Stimulated activated naive CD8-positive, alpha-beta T cell treated with anti-CD3 and anti-CD28 coated beads, Interleukin-15, amount 100 ng/mL, for 72 hours (primary cell): ENCODE measurements around the gene ANKRD40.
"Not testable (repeated sequence)": the region's sequence is repeated elsewhere in the genome, so short reads cannot be mapped to it uniquely, and the experiment has no call there.

Experiments used
- ATAC-seq: fragments of 150-1000 bp; cut with Tn5 transposase; 2 replicates; pipeline ENCODE4 v1.10.0; 2021; ENCODE audit warnings: mild to moderate bottlenecking, moderate library complexity
- DNase-seq, 2 donors: peaks; one replicate each; pipeline ENCODE4 v3.0.0; 2021 to 2022
- H3K27ac Mint-ChIP-seq, 2 donors: one replicate each; pipeline ENCODE4 v1.8.0; 2022; ENCODE audit warnings: mild to moderate bottlenecking in 2 of 2, mixed read lengths in 2 of 2, moderate library complexity in 2 of 2
- H3K27me3 Mint-ChIP-seq: one replicate; pipeline ENCODE4 v1.8.0; 2022; ENCODE audit warnings: mixed read lengths
- H3K4me1 Mint-ChIP-seq: one replicate; pipeline ENCODE4 v1.8.0; 2022; ENCODE audit warnings: mild to moderate bottlenecking, mixed read lengths
- H3K4me3 Mint-ChIP-seq, 2 donors: one replicate each; pipeline ENCODE4 v1.8.0; 2022; ENCODE audit warnings: mild to moderate bottlenecking in 2 of 2, mixed read lengths in 2 of 2, moderate library complexity in 1 of 2
- H3K9me3 Mint-ChIP-seq, 2 donors: one replicate each; pipeline ENCODE4 v1.8.0; 2022; ENCODE audit warnings: mixed read lengths in 2 of 2

ANKRD40 gene

DNA sequence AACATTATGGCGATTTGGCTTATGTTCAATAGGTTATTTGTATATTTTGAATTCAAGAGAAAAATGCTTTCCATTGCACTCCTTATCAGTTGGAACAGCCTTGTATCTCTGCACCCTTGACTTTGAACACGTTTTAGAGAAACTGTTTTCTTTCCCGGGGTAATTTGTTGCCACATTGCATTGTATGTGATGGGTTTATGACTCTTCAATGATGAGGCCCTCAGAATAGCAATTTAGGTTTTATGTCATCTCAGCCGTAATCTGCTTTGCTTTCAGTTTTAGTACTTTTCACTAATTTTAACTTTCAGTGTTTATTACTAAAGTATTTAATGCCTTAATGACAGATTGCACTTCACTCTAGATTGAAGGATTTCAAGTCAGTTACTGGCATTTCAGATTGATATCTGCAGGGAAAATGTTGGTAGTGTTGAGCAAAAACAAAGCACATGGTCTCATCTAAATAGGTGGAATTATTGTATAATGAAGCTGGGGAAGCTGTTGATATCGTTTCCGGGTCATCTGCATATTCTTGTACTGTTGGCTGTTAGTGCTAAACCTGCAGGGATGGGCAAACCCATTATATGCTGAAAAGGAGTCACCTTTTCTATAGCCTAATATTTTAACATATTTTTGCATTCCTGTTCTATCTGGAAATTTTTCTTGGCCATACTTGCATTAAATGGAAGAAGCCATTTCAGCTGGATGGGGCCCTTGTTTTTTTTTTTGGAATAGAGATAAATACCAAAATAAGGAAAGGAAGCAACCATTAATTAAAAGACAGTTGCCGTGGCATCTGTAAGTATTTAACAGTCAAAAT, 13.7 kb upstream of the ANKRD40 start:
- no peak for ATAC-seq
- H3K27me3 Mint-ChIP-seq = no peaks in the 10 kb centered on the region
- DNase-seq = no peak
- peaks cover 47% of the 10 kb centered on the region for H3K4me1 Mint-ChIP-seq
- H3K9me3 Mint-ChIP-seq = no peaks in the 10 kb centered on the region
- peak overlapping the region; percentile 91 to 94 for H3K4me3 Mint-ChIP-seq
- H3K27ac Mint-ChIP-seq = peak overlapping the region; percentile 99 to 100

DNA sequence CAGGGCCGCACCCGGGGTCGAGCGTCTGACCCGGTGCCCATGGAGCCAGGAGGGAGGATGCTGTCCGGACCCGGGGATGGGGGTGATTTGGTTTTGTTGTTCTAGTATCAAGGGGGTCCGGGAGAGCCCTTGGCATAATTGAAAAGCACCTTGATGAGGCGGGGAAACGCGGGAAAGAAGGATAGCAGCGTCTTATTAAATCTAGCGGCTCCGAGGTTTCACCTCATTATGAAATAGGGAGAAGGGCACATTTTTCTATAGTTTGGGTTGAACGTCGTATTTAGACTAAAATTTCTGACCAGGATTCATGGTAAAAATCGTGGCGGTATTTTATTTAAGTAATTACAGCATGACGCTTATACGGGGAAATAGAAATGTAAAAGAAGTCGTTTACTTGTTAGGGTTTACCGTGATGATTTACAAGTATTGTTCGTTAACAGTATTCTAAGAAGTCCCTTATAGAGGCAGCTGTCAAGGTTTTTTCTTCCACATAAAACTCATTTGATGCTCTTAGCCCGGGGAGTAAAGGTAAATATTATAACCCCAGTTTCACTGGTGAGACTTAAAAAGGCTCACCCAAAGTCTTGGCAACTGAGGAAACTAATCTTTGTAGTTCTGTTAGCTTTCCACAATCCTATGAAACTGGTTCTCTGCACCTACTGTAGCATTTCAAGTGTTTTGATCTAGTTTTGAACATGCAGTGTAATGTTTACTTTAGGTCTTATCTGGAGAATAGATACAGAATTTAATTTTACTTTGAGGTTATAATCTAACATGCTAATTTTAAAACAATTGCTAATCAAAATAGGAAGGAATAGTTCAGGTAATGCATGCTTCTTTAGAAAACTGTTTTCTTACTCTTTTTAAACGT, 12.4 kb upstream of the ANKRD40 start:
- H3K9me3 Mint-ChIP-seq = no peaks in the 10 kb centered on the region
- DNase-seq (no peak), ATAC-seq (no peak)
- peaks cover 41% of the 10 kb centered on the region for H3K4me1 Mint-ChIP-seq
- peak overlapping the region; percentile 91 to 94 for H3K4me3 Mint-ChIP-seq
- peak overlapping the region; percentile 99 to 100 for H3K27ac Mint-ChIP-seq
- H3K27me3 Mint-ChIP-seq = no peaks in the 10 kb centered on the region

DNA sequence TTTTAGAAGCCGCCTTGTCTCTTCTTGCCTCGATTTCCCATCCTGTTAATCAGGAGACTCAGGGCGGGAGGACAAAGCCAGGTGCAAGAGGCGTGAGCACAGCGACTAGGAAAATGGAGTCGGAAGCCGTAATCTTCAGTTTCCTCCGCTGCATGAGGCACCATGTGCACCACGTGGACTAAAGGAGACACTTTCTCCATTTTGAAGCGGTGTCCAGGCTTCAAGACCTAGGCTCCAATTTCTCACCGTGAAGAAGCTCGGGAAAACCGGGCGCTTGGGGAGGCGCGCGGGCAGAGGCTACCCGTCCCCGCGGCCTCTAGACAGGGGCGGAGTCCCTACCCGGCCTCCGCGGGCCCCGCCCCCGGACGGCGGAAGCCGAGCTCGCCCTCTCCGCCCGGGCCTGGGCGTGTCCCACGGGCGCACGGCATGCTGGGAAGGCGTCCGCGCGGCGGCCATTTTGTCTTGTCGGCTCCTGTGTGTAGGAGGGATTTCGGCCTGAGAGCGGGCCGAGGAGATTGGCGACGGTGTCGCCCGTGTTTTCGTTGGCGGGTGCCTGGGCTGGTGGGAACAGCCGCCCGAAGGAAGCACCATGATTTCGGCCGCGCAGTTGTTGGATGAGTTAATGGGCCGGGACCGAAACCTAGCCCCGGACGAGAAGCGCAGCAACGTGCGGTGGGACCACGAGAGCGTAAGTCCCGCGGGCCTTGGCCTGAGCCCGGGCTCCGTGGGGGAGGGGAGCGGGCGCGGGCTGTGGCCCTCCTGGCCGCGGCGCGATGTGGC, 11.6 kb upstream of the ANKRD40 start, which contains the start of gene LUC7L3:
LUC7L3 (plus strand) TSS at position 460 of the 780 bp plus-strand sequence; CDS start at position 590, 130 bp downstream.
- H3K27ac Mint-ChIP-seq = peak within 1 kb of the TSS; percentile 99 to 100
- no peaks in the 10 kb centered on the region for H3K9me3 Mint-ChIP-seq
- peak within 1 kb of the TSS; percentile 91 to 94 for H3K4me3 Mint-ChIP-seq
- H3K4me1 Mint-ChIP-seq = peaks cover 37% of the 10 kb centered on the region
- H3K27me3 Mint-ChIP-seq = no peaks in the 10 kb centered on the region
- ATAC-seq (peak; percentile 93), DNase-seq (peak; percentile 95 to 96)

DNA sequence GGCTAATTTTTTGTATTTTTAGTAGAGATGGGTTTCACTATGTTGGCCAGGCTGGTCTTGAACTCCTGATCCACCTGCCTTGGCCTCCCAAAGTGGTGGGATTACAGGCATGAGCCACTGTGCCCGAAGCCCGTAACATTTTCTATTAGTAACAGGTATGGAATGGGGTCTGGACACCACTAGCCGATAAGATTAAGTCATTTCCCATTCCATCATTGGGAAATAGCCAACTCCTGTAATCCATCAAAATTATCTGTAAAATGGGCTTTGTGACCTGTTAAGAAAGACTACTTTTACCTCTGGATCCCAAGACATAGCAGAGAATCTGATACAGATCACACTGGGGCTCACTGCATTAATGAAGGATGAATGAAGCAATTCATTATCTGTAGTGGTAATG, 7.8 kb upstream of the ANKRD40 start:
- Mint-ChIP-seq H3K9me3 (no peaks in the 10 kb centered on the region), H3K27ac (no peak overlapping the region), H3K27me3 (no peaks in the 10 kb centered on the region), H3K4me3 (no peak overlapping the region), H3K4me1 (peaks cover 10% of the 10 kb centered on the region)
- no peak for ATAC-seq
- DNase-seq = no peak

DNA sequence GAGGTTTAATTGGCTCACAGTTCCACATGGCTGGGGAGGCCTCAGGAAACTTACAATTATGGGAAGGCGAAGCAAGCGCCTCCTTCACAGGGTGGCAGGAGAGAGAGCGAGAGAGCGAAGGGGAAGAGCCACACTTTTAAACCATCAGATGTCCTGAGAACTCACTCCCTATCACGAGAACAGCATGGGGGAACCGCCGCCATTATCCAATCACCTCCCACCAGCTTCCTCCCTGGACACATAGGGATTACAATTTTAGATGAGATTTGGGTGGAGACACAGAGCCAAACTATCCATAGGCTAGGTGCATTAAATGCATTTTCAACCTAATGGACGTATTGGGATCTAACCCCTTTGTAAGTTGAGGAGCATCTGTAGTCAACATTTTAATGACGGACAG, 4.9 kb upstream of the ANKRD40 start:
- Mint-ChIP-seq H3K4me3 (no peak overlapping the region), H3K9me3 (no peaks in the 10 kb centered on the region)
- no peak for DNase-seq

DNA sequence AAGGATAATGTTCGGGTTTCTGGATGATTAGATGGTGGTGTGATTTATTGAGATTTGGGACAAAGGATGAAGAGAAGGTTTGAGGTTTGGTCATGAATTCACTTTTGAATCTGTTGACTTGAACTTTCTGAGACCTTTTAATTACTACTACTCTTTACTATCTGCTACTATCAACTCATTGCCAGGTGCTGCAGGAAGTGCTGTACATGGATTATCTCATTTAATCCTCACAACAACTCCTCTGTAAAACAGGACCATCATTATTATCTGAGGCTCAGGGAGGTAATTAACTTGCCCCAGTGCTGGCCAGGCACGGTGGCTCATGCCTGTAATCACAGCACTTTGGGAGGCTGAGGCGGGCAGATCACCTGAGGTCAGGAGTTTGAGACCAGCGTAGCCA, 2.9 kb upstream of the ANKRD40 start:
- peaks cover 22% of the 10 kb centered on the region for H3K4me1 Mint-ChIP-seq
- no peak overlapping the region for H3K4me3 Mint-ChIP-seq
- no peak overlapping the region for H3K27ac Mint-ChIP-seq
- no peak for DNase-seq
- no peaks in the 10 kb centered on the region for H3K9me3 Mint-ChIP-seq
- ATAC-seq = no peak
- H3K27me3 Mint-ChIP-seq = no peaks in the 10 kb centered on the region

More for the DNA sequence above, 4.9 kb upstream of the ANKRD40 start:
- Mint-ChIP-seq H3K4me1 (peaks cover 13% of the 10 kb centered on the region), H3K27ac (no peak overlapping the region), H3K27me3 (no peaks in the 10 kb centered on the region)
- no peak for ATAC-seq

DNA sequence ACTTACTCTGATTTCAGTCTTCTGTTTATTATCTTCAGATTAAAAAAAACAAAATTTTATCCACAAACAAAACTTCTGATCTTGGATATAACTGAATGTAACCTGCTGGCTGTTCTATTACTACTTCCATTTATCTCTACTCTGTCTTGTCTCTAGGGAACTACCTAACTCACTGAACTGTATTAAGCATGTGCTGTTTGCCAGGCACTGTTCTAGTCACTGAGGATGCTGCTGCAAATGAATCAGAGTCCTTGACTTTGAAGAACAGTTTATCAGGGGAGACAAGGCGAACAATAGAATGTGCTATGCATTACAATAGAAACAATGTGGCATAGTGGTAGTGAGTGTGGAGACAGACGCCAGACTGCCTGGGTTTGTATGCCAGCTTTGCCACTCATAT, 2.3 kb upstream of the ANKRD40 start:
- Mint-ChIP-seq H3K9me3 (no peaks in the 10 kb centered on the region), H3K4me3 (peak overlapping the region in 1 of 2 donors; percentile 12), H3K27me3 (no peaks in the 10 kb centered on the region), H3K27ac (peak overlapping the region in 1 of 2 donors; percentile 47), H3K4me1 (peaks cover 28% of the 10 kb centered on the region)
- ATAC-seq = no peak
- no peak for DNase-seq

DNA sequence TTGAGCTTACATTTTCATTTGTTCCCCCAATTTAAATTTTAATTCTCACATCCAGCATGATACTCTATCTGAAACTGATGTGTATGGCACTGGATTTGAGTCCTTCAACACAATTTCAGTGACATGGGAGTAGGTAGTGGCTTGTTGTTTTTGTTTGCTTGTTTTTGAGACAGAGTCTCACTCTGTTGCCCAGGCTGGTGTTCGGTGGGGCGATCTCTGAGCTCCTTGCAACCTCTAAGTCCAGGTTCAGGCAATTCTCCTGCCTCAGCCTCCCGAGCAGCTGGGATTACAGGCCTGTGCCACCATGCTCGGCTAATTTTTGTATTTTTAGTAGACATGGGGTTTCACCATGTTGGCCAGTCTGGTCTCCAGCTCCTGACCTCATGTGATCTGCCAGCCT, 1.3 kb upstream of the ANKRD40 start:
- ATAC-seq, H3K9me3 Mint-ChIP-seq, H3K27me3 Mint-ChIP-seq, DNase-seq: not testable (repeated sequence)
- Mint-ChIP-seq H3K4me3 (peak overlapping the region; percentile 90 to 95), H3K27ac (peak overlapping the region; percentile 97), H3K4me1 (peaks cover 33% of the 10 kb centered on the region)

DNA sequence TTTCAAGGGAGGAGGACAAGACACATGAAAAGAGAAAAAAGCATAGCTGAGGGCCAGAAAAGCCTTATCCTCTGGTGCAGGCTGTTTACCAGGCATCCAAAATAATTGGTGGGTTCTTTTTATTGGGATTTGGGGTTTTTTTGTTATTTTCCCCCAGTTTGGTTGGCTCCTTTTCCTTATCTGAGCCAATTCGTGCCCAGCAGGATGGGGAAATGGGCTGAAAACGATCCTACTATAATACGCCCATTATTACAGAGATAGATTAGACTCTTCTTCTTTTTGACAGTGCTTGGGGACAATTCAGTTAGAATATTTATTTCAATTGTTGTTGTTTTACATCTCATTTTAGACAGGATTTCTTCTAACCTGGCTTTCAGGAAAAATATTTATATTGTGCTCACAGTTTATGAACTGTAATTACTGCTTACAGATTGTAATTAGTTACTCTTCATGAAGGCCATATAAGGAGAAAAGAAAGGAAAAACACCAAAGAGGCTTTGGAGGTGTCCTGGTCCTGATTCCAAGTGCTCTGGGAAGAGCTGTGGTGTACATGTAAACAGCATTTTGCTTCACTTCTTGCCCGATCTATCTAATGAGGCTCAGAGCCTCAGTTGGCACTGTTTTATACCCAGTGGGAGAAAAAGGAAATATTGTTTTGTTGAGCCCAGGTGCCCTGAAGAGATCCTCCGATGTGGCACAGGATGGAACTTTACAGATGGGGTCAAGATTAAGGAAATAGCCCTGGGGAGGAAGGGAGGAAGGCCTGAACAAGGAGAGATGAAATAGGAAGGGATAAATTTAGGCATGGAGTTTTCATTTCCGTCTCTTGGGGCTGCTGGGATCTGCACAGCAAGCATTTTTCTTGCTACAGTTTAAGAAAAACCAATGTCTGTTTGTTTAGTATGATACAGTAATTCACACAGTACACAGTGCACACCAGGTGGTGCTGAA, 611 bp upstream of the ANKRD40 start:
- no peak for ATAC-seq
- peaks cover 40% of the 10 kb centered on the region for H3K4me1 Mint-ChIP-seq

DNA sequence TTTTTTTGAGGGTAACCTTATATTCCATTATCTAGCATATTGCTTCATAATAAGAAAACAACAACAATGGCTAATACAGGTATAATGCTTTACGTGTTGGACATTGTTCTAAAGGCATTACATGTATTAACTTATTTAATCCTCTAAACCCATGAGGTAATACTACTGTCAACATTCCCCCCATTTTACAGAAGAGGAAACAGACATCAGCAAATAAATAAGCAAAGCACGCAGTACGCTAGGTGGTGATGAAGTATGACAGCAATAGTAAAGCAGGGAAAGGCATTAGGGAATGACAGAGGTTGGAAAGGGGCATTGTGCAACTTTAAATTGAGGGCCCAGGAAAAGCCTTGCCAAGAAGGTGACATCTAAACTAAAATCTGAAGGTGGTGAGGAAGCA, 4.6 kb downstream of the ANKRD40 start:
- DNase-seq (no peak), ATAC-seq (no peak)
- Mint-ChIP-seq H3K27ac (no peak overlapping the region), H3K9me3 (no peaks in the 10 kb centered on the region), H3K4me3 (no peak overlapping the region), H3K27me3 (no peaks in the 10 kb centered on the region), H3K4me1 (peaks cover 58% of the 10 kb centered on the region)

More for the DNA sequence above, 611 bp upstream of the ANKRD40 start:
- Mint-ChIP-seq H3K27me3 (no peaks in the 10 kb centered on the region), H3K9me3 (no peaks in the 10 kb centered on the region), H3K4me3 (peak overlapping the region; percentile 90 to 95), H3K27ac (peak overlapping the region; percentile 97)
- no peak for DNase-seq

DNA sequence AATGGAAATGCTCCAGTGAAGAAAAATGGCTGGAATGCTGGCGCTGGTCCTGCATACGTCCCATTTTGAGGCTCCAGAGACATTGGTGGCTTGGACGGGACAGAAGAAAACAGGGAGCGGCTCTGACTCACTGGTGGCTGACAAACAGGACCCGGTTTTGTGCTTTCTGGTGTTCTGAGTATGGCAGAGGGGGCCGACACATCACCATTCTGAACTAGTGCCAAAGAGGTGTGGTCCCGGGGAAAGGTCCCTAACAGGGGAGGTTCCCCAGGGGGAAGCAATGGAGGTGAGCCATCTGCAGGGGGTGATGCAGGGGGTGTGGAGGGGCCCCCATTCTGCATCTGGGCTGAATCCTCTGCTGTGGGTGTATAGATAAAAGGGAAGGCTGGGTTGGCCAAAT, 8.3 kb downstream of the ANKRD40 start:
- ATAC-seq = no peak
- H3K4me1 Mint-ChIP-seq = peaks cover 49% of the 10 kb centered on the region
- DNase-seq = no peak
- no peak overlapping the region for H3K27ac Mint-ChIP-seq
- H3K4me3 Mint-ChIP-seq = no peak overlapping the region
- no peaks in the 10 kb centered on the region for H3K9me3 Mint-ChIP-seq
- no peaks in the 10 kb centered on the region for H3K27me3 Mint-ChIP-seq

DNA sequence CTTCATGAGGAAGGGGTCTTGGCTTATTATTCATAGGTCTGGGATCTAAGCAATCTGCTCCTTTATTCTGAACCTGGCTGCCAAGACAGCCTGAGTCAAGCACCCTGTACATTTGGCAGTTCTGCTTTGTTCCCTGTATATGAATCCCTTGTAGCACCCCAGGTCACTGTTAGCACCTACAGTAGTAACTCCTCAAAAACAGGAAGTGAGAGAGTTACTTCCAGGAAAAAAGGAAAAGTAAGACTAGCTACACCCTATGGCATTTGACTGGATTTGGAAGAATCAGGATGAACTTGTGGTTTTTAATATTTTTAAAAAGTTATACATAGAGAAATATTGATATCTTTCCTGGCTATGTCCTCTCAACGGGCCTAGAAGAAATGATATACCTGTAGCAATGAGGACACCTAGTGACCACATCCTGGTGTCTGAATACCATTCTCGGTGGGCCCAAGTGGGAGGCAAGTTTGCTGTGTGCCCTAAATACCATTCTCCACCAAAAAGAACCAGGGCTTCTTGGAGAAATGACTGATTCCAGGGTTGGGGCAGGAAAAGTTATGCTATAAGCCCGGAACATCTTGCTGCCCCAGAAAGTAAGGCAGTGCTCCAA, 9.9 kb downstream of the ANKRD40 start:
- DNase-seq (no peak), ATAC-seq (no peak)
- Mint-ChIP-seq H3K9me3 (no peaks in the 10 kb centered on the region), H3K27me3 (no peaks in the 10 kb centered on the region), H3K4me1 (peaks cover 35% of the 10 kb centered on the region), H3K27ac (peak overlapping the region; percentile 24 to 77), H3K4me3 (no peak overlapping the region)

DNA sequence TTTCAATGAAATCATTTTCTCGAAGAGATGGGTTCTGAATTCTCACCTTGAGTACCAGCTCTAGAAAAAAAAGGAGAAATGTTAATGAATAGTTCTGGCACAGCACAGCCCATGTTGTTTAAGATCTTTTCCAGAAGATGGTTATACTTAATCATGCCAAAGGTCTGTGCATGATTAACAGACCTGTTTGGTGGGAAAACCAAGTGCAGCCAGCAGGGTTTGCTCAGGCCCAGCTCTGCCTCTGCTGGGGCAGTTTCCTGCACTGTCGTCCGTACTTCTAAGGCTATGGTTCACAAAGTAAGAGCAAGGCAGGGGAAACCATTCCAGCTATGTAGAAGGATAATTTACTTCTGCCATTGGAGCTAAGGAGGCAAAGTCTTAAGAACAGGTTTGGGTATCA, 10.7 kb downstream of the ANKRD40 start:
- Mint-ChIP-seq H3K9me3 (no peaks in the 10 kb centered on the region), H3K27me3 (no peaks in the 10 kb centered on the region), H3K4me3 (no peak overlapping the region), H3K27ac (peak overlapping the region in 1 of 2 donors; percentile 77), H3K4me1 (peaks cover 28% of the 10 kb centered on the region)
- DNase-seq = no peak
- ATAC-seq = no peak

DNA sequence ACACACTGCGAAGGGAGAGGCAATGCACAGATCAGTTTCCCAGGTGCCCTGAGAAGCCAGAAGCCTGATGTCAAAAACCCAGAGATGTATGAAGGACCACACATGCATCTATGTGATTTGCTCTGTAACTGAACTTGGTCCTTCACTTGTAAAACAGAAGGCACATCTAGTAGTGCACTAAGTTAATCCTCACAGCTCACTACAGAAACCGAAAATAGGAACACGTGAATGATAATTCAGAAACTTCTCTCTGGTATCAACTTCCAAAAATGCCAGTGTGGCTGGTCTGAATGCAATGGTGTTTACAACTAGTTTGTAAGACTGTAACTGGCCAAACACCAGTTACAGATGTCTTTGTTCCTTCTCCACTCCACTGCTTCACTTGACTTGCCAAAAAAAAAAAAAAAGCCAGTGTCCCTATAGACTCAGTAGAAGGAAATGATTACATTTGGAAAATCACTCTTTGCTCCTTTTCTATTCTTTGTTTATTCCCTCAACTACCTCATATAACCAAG, 11.3 kb downstream of the ANKRD40 start:
- H3K4me1 Mint-ChIP-seq = peaks cover 22% of the 10 kb centered on the region
- no peak overlapping the region for H3K27ac Mint-ChIP-seq
- no peaks in the 10 kb centered on the region for H3K9me3 Mint-ChIP-seq

More for the DNA sequence above, 11.3 kb downstream of the ANKRD40 start:
- DNase-seq (no peak), ATAC-seq (no peak)
- H3K4me3 Mint-ChIP-seq = no peak overlapping the region
- no peaks in the 10 kb centered on the region for H3K27me3 Mint-ChIP-seq
